HG03135 (cell line): ENCODE measurements around the gene GNPTAB.
"Not testable (repeated sequence)": the region's sequence is repeated elsewhere in the genome, so short reads cannot be mapped to it uniquely, and the experiment has no call there.

Source experiments
- ATAC-seq: cut with Tn5 transposase; IDR thresholded peaks from one replicate; pipeline ENCODE4 v1.9.1; 2021; ENCODE audit warnings: mild to moderate bottlenecking, moderate library complexity; ENCODE audit not compliant: unreplicated experiment

The GNPTAB gene

DNA sequence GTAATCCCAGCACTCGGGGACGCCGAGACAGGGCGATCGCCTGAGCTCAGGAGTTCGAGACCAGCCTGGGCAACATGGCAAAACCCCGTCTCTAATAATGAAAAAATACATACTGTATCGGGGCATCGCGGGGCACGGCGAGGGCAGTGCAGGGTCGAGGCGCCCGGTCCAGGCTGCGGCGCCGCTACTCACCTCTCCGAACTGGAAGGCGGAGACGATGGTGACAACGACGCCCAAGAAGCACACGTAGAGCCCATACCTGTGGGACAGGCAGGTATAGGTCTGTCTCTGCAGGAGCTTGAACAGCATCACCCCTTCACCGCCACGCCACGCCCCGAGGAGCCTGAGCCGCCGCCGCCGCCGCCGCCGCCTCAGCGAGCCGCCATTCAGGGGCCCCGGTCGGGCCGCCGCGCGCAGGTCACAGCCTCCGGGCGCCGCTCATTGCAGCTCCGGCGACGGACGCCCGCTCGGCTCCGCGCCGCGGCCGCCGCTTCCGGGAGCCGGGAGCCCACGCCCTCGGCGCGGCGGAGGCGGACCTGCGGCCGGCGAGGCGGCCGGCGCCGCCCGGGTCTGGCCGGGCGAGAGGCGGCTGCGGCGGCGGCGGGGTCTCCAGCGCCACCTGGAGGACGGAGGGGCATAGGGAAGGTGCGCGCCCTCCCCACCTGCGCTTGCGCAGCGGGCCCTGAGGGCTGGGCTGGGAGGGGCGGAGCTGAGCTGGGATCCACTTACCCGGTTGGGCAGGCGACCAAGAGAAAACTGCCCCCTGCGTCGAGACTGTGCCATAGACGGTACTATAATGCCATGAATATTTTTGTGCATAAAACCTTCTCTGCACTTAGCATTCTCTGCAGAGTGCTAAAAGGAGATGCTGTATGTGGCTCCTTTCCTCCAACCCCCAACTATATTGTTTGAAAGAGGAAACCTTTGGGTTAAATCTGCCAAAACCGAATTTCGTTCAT is at the start of gene GNPTAB:
Gene GNPTAB, minus strand, starts transcription at position 593 of the 959 bp plus-strand sequence. Its CDS starts 284 bp downstream, at position 309.
- ATAC-seq: peak; percentile 88

DNA sequence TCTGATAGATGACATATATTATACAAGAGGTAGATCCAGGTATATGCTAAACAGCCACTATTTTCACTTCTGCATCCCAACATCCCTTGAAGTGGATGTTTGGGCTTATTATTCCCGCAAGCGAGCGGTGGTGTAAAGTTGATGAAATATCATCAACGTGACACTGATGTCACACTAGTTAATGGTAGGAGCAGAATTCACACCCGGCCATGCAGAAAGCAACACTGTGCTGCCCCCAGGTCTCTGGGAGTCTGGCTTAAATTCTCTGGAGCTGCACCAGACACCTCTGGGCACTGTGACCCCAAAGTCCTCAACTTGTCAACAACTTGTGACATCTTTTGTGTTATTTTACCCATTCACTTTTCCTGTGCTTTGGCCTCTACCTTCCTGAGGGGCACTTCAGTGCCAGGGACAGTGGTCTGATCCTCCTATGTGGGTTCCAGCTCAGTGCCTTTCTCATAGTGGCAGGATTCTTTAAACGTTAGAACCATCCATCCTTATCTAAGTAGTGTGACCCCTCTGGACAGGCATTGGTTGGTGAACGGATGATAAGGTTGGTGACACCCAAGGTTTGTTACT is 47.6 kb upstream of the GNPTAB start:
- ATAC-seq: no peak

DNA sequence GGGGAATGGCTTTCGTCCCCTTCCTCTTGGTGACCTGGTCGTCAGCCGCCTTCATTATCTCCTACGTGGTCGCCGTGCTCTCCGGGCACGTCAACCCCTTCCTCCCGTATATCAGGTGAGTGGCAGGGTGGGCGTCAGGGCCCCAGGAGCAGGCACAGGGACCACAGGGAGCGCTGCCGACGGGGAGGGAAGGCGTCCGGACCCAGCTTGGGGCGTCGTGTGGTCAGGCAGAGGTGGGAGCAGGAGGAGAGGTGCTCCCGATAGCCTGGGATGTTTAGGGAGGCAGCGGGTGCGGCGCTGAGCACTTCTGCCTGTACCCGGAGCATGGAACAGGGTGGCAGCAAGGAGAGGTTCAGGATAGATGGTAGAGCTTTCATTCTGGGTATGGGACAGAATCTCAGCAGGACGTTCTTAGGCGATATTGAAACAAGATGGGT is 47.1 kb upstream of the GNPTAB start:
- no peak for ATAC-seq

DNA sequence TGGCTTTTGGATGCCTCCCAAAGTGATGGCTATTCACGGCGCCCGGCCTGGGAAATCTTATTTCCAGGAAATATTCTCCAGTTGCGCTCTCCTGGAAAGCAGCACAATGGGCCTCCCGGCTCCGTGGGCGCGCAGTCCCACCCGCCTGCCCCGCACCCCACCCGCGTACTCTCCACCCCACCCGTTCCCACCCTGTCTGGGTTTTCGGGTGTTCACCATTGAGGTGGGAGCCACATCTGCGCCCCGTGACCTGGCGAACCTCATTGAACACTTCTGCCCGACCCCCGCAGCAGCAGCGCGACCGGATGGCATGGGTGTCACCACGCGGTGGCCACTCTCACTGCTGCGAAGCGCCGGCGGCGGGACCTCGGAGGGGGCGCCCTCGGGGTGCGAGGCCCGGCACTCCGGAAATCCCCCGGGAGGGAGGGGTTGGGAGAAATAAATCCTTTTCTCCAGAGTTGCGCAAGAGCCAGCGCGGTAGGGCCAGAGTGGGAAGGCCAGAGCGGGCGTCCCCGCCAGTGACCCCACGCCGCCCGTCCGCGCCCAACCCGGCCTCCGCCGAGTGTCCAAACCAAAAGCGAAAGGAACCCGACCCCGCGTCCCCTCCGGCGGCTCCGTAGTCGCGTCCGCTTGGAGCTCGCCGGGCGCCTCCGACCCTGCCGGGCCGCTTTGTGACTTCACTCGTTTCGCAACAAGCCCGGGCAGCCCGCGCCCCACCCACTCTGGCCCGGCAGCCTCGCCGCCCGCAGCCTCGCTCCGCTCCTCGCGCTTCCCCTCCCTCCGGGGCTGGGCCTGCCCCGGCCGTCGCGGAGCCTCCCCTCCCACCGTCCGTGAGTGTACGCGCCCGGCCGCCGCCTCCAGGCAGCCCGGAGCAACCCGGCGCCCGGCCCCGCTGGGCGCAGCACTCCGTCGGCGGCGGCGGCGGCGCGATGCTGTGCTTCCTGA is 46.4 kb upstream of the GNPTAB start, which contains the start of gene DRAM1:
Gene DRAM1, plus strand, starts transcription at position 720 of the 945 bp plus-strand sequence. Its CDS starts 210 bp downstream, at position 930.
- peak; percentile 79 for ATAC-seq

DNA sequence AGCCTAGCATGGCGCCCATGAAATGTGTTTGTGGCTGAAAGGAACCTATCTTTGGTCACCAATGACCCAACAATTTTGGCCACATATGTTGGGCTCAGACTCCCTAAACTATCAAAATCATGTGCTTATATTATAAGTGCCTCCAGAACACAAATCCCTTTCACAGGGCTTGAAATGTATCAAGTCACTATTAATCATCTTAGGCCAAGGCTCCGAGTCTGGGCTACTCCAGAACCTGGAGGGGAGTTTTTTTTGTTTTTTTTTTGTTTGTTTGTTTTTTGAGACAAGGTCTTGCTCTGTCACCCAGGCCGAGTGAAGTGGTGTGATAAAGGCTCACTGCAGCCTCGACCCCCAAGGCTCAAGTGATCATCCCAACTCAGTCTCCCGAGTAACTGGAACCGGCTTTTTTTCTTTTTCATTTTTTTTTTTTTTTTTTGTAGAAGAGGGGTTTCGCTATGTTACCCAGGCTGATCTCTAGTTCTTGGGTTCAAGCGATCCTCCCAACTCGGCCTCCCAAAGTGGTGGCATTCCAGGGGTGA is 45.6 kb upstream of the GNPTAB start:
- no peak for ATAC-seq

DNA sequence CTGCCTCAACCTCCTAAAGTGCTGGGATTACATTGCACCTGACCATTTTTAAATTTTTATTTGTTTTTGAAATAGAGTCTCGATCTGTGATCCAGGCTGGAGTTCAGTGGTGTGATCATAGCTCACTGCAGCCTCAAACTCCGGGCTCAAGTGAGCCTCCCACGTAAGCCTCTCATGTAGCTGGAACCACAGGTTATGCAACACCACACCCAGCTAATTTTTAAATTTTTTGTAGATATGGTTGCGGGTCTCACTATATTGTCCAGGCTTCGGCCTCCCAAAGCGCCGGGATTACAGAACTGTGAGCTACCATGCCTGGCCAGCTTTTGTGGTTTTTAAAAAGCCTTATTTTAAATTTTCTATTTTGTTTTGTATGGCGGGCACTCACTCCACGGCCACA is 44.4 kb upstream of the GNPTAB start:
- ATAC-seq: no peak

DNA sequence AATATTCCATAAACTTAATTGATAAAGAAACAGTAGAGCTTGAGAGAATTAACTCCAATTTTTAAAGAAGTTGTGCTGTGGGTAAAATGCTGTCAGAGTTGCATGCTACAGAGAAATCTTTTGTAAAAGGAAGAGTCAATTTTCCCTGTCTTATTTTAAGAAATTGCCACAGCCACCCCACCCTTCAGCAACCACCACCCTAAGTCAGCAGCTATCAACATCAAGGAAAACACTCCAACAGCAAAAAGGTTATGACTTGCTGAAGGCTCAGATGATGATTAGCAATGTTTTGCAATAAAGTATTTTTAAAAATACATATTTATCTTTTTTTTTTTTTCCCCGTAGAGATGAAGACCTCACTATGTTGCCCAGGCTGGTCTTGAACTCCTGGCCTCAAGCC is 40.2 kb upstream of the GNPTAB start:
- ATAC-seq: no peak

DNA sequence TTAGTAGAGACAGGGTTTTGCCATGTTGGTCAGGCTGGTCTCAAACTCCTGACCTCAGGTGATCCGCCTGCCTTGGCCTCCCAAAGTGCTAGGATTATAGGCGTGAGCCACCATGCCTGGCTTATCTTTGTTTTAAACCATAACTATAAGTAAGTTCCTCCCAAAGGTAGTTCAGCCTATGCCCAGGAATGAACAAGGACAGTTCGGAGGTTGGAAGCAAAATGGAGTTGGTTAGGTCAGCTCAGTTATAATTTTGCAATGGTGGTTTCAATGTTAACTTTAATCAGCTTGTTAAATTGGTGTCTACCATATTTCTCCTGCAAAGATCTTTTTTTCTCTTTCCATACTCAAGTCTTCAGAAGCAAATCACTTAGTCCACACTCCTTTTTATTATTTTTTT is 36.9 kb upstream of the GNPTAB start:
- ATAC-seq: not testable (repeated sequence)

DNA sequence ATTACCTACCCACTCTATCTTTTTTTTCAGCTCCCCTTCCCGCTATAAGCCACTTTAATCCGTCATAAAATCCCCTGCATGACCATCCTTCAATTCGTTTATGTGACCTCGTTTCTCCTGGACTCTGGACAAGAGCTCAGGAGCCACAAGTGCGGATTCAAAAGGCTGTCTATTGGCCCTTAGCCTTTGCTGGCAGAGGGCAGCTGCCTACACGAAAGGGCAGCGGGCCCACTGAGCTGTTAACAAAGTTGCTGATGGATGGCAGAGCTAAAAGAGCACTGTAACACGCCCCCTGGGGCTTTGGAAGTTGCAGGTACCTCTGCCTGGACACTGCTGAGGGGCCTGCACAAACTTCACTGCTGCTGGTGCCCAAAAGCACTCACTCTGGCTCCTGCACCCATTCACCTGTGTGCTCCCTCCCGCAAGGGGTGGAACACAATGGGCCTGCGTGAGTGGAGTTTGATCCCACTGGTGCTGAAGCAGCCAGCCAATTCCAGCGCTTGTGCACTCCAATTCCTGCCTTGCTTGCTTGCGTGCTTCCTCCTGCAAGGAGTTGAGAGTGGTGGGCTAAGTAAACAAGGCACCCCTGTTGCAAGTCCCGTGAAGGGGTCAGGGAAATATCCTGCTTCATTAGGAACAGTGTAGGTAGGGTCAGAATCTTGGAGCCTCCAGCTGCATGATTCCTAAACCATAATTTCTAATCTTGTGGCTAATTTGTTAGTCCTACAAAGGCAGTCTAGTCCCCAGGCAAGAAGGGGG is 36.0 kb upstream of the GNPTAB start:
- no peak for ATAC-seq

DNA sequence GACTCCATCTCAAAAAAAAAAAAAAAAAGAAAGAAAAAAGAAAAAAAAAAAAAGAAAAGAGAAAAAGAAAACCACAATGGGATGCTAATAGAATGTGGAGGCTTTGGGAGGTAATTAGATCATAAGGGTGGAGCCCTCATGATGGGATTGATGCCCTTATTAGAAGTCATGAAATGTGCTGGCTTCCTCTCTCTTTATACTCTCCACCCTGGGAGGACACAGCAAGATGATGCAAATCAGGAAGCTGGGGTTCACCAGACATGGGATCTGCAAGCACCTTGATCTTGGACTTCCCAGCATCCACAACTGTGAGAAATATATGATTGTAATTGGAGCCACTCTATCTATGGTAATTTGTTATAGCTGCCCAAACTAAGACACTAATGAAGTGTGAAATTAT is 33.2 kb upstream of the GNPTAB start:
- ATAC-seq: no peak

DNA sequence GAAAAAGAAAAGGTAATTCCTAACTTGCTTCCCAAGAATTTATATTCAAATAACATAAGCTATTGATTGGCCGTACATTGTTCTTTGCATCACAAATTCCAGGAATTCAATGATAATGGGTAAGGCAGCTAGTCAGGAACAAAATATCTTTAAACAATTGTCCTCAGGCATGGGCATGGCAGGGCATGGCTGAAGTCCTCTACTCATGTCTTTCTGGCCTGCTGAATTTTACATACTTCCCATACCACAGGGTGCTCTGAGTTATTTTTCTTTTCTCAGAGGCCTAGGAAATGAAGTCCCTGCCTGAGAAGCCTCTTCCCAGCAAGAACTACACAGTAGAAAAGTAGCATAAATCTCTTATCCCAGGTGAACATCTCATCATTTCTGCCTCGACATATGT is 31.5 kb upstream of the GNPTAB start:
- ATAC-seq: no peak

DNA sequence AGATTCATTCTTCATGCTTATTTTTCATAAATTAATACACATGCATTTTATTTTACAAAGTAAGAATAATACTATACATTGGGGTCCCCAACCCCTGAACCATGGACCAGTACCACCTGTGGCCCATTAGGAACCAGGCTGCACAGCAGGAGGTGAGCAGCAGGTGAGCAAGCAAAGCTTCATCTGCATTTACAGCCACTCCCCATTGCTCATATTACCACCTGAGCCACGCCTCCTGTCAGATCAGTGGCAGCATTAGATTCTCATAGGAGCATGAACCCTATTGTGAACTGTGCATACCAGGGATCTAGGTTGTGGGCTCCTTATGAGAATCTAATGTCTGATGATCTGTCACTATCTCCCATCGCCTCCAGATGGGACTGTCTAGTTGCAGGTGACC is 30.9 kb upstream of the GNPTAB start:
- not testable (repeated sequence) for ATAC-seq

DNA sequence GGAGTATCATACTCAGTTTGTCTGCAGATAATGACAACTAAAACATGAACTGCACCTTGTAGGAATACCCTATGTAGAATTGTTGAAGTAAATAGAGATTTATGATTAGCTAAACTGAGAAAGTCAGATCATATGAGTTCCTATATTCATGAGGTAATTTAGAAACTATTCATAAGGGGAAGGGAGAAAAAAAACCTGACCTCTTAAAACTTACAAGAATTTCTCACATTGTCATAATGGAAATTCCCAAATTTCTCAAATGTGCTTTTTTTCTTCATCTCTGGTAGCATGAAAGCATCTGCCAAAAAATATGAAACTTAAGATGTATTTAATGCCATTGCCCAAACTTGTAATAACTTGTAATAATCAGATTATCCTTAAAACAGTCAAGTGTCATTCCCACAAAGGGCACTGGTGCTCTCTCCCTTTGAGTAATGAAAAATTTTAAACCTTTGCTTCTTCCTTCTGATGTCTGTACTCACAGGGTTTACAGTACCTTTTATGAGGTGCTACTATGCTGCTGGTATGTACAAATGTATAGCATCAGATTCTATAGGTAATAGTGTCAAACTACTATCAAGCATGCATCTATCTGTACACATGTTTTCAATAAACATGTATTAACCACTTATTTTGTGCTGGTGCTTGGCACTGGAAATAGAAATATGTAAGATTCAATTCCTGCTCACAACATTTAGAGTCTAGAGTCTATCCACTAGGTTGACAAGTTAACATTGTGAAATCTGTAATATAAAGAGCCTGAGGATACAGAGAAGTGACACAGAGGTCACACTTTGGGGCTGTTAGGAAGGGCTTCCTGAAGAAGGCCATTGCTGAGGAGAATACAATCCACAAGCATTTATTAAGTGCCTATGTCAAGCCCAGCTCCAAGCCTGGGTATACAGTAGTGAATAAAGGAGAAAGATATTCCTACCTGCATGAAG is 29.2 kb upstream of the GNPTAB start:
- peak; percentile 45 for ATAC-seq

DNA sequence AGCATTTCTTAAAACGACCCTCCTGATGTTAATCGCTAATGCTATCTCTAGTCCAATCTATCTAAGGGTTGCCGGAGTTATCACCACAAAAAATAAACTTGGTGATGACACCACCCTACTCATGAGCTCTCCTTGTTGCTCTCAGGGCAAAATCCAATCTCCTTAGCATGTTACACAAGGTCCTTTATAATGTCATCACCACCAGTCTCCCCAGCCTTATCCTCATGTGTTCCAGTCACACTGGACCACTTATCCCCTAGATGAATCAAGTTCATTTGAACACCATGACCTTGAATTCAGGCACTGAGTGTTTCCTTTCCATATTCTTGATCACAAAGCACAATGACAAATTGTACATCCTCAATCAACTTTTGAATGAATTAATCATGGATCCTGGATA is 27.6 kb upstream of the GNPTAB start:
- ATAC-seq: no peak

DNA sequence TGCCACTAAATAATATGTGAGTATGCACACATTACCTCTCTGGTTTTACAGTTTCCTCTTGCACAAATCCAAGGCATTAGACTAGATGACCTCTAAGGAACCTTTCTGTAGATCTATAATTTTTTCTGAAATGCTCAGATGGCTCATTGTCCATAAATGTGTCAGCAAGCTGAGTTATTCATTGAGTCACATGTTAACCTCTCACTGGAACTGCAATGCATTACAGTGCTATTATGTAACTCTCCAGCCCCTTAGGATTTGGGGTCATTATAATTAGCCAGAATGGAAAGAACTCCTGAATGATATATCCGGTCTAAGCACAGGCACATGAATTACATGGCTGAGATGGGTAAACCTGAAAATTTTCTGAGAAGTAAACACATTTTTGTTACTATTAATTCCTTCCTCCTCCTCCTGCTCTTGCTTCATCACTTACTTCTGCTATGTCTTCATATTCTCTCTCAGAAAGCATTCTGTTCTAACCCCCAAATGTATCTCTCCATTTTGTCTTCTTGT is 26.3 kb upstream of the GNPTAB start:
- no peak for ATAC-seq

DNA sequence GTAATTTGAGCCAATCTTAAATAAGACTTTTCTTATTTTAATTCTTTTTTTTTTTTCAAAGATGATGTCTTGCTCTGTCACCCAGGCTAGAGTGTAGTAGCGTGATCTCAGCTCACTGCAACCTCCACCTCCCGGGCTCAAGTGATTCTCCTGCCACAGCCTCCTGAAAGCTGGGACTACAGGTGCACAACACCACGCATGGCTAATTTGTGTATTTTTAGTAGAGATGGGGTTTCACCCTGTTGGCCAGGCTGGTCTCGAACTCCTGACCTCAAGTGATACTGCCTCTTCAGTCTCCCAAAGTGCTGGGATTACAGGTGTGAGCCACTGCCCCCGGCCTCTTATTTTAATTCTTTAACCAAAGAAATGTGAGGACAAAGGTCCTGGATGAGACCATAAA is 25.9 kb upstream of the GNPTAB start:
- not testable (repeated sequence) for ATAC-seq

DNA sequence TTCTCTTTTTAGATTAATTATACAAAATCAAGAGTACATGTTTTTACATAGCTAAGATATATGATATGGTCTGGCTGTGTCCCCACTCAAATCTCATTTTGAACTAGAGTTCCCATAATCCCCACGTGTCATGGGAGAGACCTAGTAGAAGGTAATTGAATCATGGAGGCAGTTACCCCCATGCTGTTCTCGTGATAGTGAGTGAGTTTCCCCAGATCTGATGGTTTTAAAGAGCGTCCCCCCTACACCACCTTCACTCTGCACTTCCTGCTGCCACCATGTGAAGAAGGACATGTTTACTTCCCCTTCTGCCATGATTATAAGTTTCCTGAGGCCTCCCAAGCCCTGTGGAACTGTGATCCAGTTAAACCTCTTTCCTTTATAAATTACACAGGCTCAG is 25.2 kb upstream of the GNPTAB start:
- no peak for ATAC-seq

DNA sequence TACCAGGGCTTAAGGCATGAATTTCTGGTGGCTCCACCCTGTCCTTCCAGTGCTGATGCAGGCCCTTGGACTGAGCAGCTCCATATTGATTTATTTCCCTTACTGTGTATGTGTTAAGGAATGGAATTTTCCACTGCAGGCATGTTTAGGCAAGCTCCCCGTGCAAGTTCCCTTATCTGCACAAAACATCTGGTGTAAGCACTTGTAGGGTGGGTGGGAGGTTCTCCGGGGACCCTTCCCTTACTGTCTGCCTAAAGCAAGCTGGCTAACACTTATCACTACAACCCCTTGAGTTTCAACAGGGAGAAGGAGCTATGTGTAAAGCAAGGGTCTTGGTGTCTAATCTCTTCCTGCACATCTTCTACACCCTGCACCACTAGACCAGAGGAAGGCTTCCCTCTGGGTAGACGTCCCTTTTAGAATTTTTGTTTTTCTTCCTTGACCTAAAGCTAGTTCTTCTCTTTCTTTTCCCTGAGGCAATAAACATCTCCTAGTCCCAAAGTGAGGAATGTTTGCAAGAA is 24.7 kb upstream of the GNPTAB start:
- no peak for ATAC-seq
